Adipocyte (in vitro differentiated cells): ENCODE results near the gene GULP1.
A peak's percentile ranks its signal among the peaks of the same experiment; 100 is the strongest.

ENCODE experiments used
- DNase-seq: peaks from one replicate; pipeline ENCODE4 v3.0.0-alpha.2; 2015; ENCODE audit warnings: low read depth
- H3K27me3 ChIP-seq: replicated peaks from 2 replicates; pipeline ENCODE4 v1.7.0; 2013; ENCODE audit warnings: mild to moderate bottlenecking, low read length, moderate library complexity; ENCODE audit not compliant: control insufficient read depth, insufficient read depth
- H3K36me3 ChIP-seq: 2 replicates; pipeline ENCODE4 v1.7.0; 2013; ENCODE audit warnings: low read length, mild to moderate bottlenecking, moderate library complexity; ENCODE audit not compliant: control insufficient read depth, insufficient read depth, severe bottlenecking
- H3K4me1 ChIP-seq: 2 replicates; pipeline ENCODE4 v1.7.0; 2013; ENCODE audit warnings: mild to moderate bottlenecking, low read length, moderate library complexity; ENCODE audit not compliant: control insufficient read depth, insufficient read depth
- H3K4me3 ChIP-seq: 2 replicates; pipeline ENCODE4 v1.7.0; 2013; ENCODE audit warnings: mild to moderate bottlenecking, low read length, moderate library complexity
- H3K9ac ChIP-seq: 2 replicates; pipeline ENCODE4 v1.7.0; 2013; ENCODE audit warnings: mild to moderate bottlenecking, low read length, moderate library complexity
- H3K9me3 ChIP-seq: 2 replicates; pipeline ENCODE4 v1.7.0; 2013; ENCODE audit warnings: mild to moderate bottlenecking, low read length, moderate library complexity; ENCODE audit not compliant: control insufficient read depth

Gene GULP1

GRCh38 chr2:188607501-188607900 lies 315.8 kb downstream of the GULP1 start:
- Histone ChIP-seq H3K4me1 (peaks cover 38% of the 10 kb centered on the region), H3K9ac (no peak overlapping the region), H3K27me3 (no peaks in the 10 kb centered on the region), H3K4me3 (no peak overlapping the region), H3K36me3 (no peaks in the 10 kb centered on the region), H3K9me3 (no peaks in the 10 kb centered on the region)
- DNase-seq = no peak

- no peaks in the 10 kb centered on the region for H3K27me3 ChIP-seq
- no peak overlapping the region for H3K4me3 ChIP-seq
- H3K4me1 ChIP-seq = peaks cover 38% of the 10 kb centered on the region
- H3K9me3 ChIP-seq = no peaks in the 10 kb centered on the region
- H3K36me3 ChIP-seq = no peaks in the 10 kb centered on the region
- no peak overlapping the region for H3K9ac ChIP-seq
- DNase-seq = no peak
Observed at GRCh38 chr2:188609321-188610049, 317.8 kb downstream of the GULP1 start.

- H3K4me3 ChIP-seq = no peak overlapping the region
- peak overlapping the region; percentile 31 for H3K9ac ChIP-seq
- no peaks in the 10 kb centered on the region for H3K9me3 ChIP-seq
- H3K36me3 ChIP-seq = no peaks in the 10 kb centered on the region
- no peak for DNase-seq
- H3K4me1 ChIP-seq = peaks cover 38% of the 10 kb centered on the region
- H3K27me3 ChIP-seq = no peaks in the 10 kb centered on the region
Observed at GRCh38 chr2:188610050-188610444, 318.4 kb downstream of the GULP1 start.

- no peaks in the 10 kb centered on the region for H3K27me3 ChIP-seq
- peak overlapping the region; percentile 31 for H3K9ac ChIP-seq
- H3K36me3 ChIP-seq = no peaks in the 10 kb centered on the region
- H3K9me3 ChIP-seq = no peaks in the 10 kb centered on the region
- peaks cover 38% of the 10 kb centered on the region for H3K4me1 ChIP-seq
- DNase-seq = no peak
- no peak overlapping the region for H3K4me3 ChIP-seq
Observed at GRCh38 chr2:188610827-188611226, 319.2 kb downstream of the GULP1 start.

- Histone ChIP-seq H3K4me1 (peaks cover 5% of the 10 kb centered on the region), H3K4me3 (no peak overlapping the region), H3K9ac (no peak overlapping the region), H3K36me3 (no peaks in the 10 kb centered on the region), H3K9me3 (no peaks in the 10 kb centered on the region), H3K27me3 (no peaks in the 10 kb centered on the region)
- DNase-seq = no peak
Observed at GRCh38 chr2:188619146-188619545, 327.5 kb downstream of the GULP1 start.

GRCh38 chr2:188620916-188621315 lies 329.2 kb downstream of the GULP1 start:
- no peak for DNase-seq
- Histone ChIP-seq H3K27me3 (no peaks in the 10 kb centered on the region), H3K9ac (no peak overlapping the region), H3K9me3 (no peaks in the 10 kb centered on the region), H3K4me3 (no peak overlapping the region), H3K36me3 (no peaks in the 10 kb centered on the region), H3K4me1 (peaks cover 7% of the 10 kb centered on the region)

- no peaks in the 10 kb centered on the region for H3K36me3 ChIP-seq
- no peak for DNase-seq
- H3K4me3 ChIP-seq = no peak overlapping the region
- no peaks in the 10 kb centered on the region for H3K9me3 ChIP-seq
- H3K4me1 ChIP-seq = peaks cover 7% of the 10 kb centered on the region
- no peaks in the 10 kb centered on the region for H3K27me3 ChIP-seq
- H3K9ac ChIP-seq = no peak overlapping the region
Observed at GRCh38 chr2:188622601-188623260, 331.1 kb downstream of the GULP1 start.

- peak; percentile 90 for DNase-seq
- Histone ChIP-seq H3K27me3 (no peaks in the 10 kb centered on the region), H3K9ac (peak overlapping the region; percentile 24), H3K36me3 (no peaks in the 10 kb centered on the region), H3K4me3 (peak overlapping the region; percentile 39), H3K9me3 (no peaks in the 10 kb centered on the region), H3K4me1 (peaks cover 14% of the 10 kb centered on the region)
Observed at GRCh38 chr2:188623995-188624643, 332.4 kb downstream of the GULP1 start.

- H3K9ac ChIP-seq = no peak overlapping the region
- DNase-seq = no peak
- no peak overlapping the region for H3K4me3 ChIP-seq
- peaks cover 30% of the 10 kb centered on the region for H3K4me1 ChIP-seq
- H3K36me3 ChIP-seq = no peaks in the 10 kb centered on the region
- H3K9me3 ChIP-seq = no peaks in the 10 kb centered on the region
- no peaks in the 10 kb centered on the region for H3K27me3 ChIP-seq
Observed at GRCh38 chr2:188627471-188627870, 335.8 kb downstream of the GULP1 start.

- Histone ChIP-seq H3K36me3 (no peaks in the 10 kb centered on the region), H3K9me3 (no peaks in the 10 kb centered on the region), H3K4me3 (peak overlapping the region; percentile 48), H3K27me3 (no peaks in the 10 kb centered on the region), H3K4me1 (peaks cover 25% of the 10 kb centered on the region), H3K9ac (peak overlapping the region; percentile 62)
- DNase-seq = peak; percentile 96
Observed at GRCh38 chr2:188628989-188629752, 337.5 kb downstream of the GULP1 start.
